SU-DHL-6 (cell line): ENCODE results near the gene TWSG1.

Source experiments
- H2AFZ ChIP-seq: fragments of 200-600 bp; sonication (generic); 2 replicates; pipeline ENCODE4 v1.6.1; 2014; ENCODE audit warnings: low read depth, mild to moderate bottlenecking, moderate library complexity, mixed read lengths, antibody characterized with exemption, low read length; ENCODE audit not compliant: severe bottlenecking
- H3F3A ChIP-seq: fragments of 200-600 bp; shearing (Covaris generic); 2 replicates; pipeline ENCODE4 v1.6.0; 2016; ENCODE audit warnings: antibody characterized with exemption, mild to moderate bottlenecking; ENCODE audit not compliant: insufficient read depth
- H3K27ac ChIP-seq: fragments of 200-600 bp; sonication (generic); 2 replicates; pipeline ENCODE4 v1.5.1; 2016; ENCODE audit warnings: low read depth, mild to moderate bottlenecking, low read length, moderate library complexity, mixed read lengths
- H3K27me3 ChIP-seq: fragments of 200-600 bp; sonication (generic), shearing (Covaris generic); 2 replicates; pipeline ENCODE4 v1.6.0; 2014; ENCODE audit warnings: mild to moderate bottlenecking, low read length
- H3K36me3 ChIP-seq: fragments of 200-600 bp; sonication (generic); 2 replicates; pipeline ENCODE4 v1.6.1; 2014; ENCODE audit warnings: mild to moderate bottlenecking, low read length, mixed read lengths
- H3K4me2 ChIP-seq: fragments of 300-600, 200-600 bp; shearing (Covaris generic), sonication (generic); 2 replicates; pipeline ENCODE4 v1.6.0; 2014; ENCODE audit warnings: low read length, low read depth, mild to moderate bottlenecking; ENCODE audit not compliant: poor library complexity, severe bottlenecking
- H3K4me3 ChIP-seq: fragments of 200-600 bp; sonication (generic); 2 replicates; pipeline ENCODE4 v1.5.1; 2014; ENCODE audit warnings: antibody characterized with exemption, low read length, mild to moderate bottlenecking, mixed read lengths; ENCODE audit not compliant: insufficient read depth, poor library complexity, severe bottlenecking
- H3K79me2 ChIP-seq: fragments of 200-600 bp; sonication (generic); 2 replicates; pipeline ENCODE4 v1.6.1; 2014; ENCODE audit warnings: mild to moderate bottlenecking, low read length, moderate library complexity; ENCODE audit not compliant: insufficient read depth
- H3K9ac ChIP-seq: fragments of 200-600 bp; sonication (generic); 2 replicates; pipeline ENCODE4 v1.7.0; 2014; ENCODE audit warnings: mild to moderate bottlenecking, low read length
- H3K9me2 ChIP-seq: fragments of 200-600 bp; sonication (generic); replicated peaks from 2 replicates; pipeline ENCODE4 v1.6.1; 2014; ENCODE audit warnings: low read length; ENCODE audit not compliant: insufficient read depth
- H3K9me3 ChIP-seq: fragments of 200-600 bp; sonication (generic); 2 replicates; pipeline ENCODE4 v1.6.1; 2014; ENCODE audit warnings: low read length, mixed read lengths; ENCODE audit not compliant: insufficient read depth
- H4K20me1 ChIP-seq: fragments of 200-600 bp; sonication (generic); 2 replicates; pipeline ENCODE4 v1.6.1; 2014; ENCODE audit warnings: low read depth, mild to moderate bottlenecking, antibody characterized with exemption, low read length, moderate library complexity, mixed read lengths
- CTCF ChIP-seq: fragments of 200-600 bp; sonication (generic); IDR thresholded peaks from one replicate; pipeline ENCODE4 v1.5.1; 2017; ENCODE audit warnings: antibody characterized with exemption, mild to moderate bottlenecking, low read length, moderate library complexity; ENCODE audit not compliant: insufficient read depth, poor library complexity, severe bottlenecking
- EZH2phosphoT487 ChIP-seq: fragments of 200-600 bp; sonication (generic), shearing (Covaris generic); conservative IDR thresholded peaks from 2 replicates; pipeline ENCODE4 v1.6.1; 2018; ENCODE audit warnings: mild to moderate bottlenecking, antibody characterized with exemption, low read length, moderate library complexity, mixed read lengths

The TWSG1 gene

GRCh38 chr18:9433671-9434121 lies 99.1 kb downstream of the TWSG1 start:
- no peaks in the 10 kb centered on the region for H3F3A ChIP-seq
- no peak overlapping the region for H3K4me3 ChIP-seq
- no peak overlapping the region for H3K9ac ChIP-seq
- H3K9me2 ChIP-seq, result no peaks in the 10 kb centered on the region
- TF ChIP-seq EZH2phosphoT487, result no peak
- no peak for TF ChIP-seq CTCF
- H3K79me2 ChIP-seq, result no peaks in the 10 kb centered on the region
- H3K27ac ChIP-seq, result no peak overlapping the region
- no peaks in the 10 kb centered on the region for H3K9me3 ChIP-seq
- no peaks in the 10 kb centered on the region for H3K27me3 ChIP-seq
- H3K36me3 ChIP-seq, result no peaks in the 10 kb centered on the region
- H2AFZ ChIP-seq, result no peak overlapping the region
- H3K4me2 ChIP-seq, result no peak overlapping the region
- H4K20me1 ChIP-seq, result no peaks in the 10 kb centered on the region

GRCh38 chr18:9434122-9434701 lies 99.6 kb downstream of the TWSG1 start:
- H3K4me3 ChIP-seq, result no peak overlapping the region
- no peaks in the 10 kb centered on the region for H3K79me2 ChIP-seq
- no peaks in the 10 kb centered on the region for H3F3A ChIP-seq
- no peaks in the 10 kb centered on the region for H3K9me3 ChIP-seq
- H3K27ac ChIP-seq, result no peak overlapping the region
- no peak overlapping the region for H2AFZ ChIP-seq
- TF ChIP-seq CTCF (no peak), EZH2phosphoT487 (no peak)
- H3K4me2 ChIP-seq, result no peak overlapping the region
- H3K27me3 ChIP-seq, result no peaks in the 10 kb centered on the region
- H4K20me1 ChIP-seq, result no peaks in the 10 kb centered on the region
- H3K9ac ChIP-seq, result no peak overlapping the region
- no peaks in the 10 kb centered on the region for H3K9me2 ChIP-seq
- no peaks in the 10 kb centered on the region for H3K36me3 ChIP-seq

GRCh38 chr18:9435041-9435440 lies 100.5 kb downstream of the TWSG1 start:
- no peaks in the 10 kb centered on the region for H3K9me2 ChIP-seq
- no peaks in the 10 kb centered on the region for H3K36me3 ChIP-seq
- no peaks in the 10 kb centered on the region for H4K20me1 ChIP-seq
- TF ChIP-seq EZH2phosphoT487, result no peak
- no peak for TF ChIP-seq CTCF
- no peaks in the 10 kb centered on the region for H3K27me3 ChIP-seq
- H3K27ac ChIP-seq, result no peak overlapping the region
- no peak overlapping the region for H3K4me3 ChIP-seq
- no peak overlapping the region for H2AFZ ChIP-seq
- no peaks in the 10 kb centered on the region for H3K9me3 ChIP-seq
- H3K79me2 ChIP-seq, result no peaks in the 10 kb centered on the region
- no peaks in the 10 kb centered on the region for H3F3A ChIP-seq
- H3K9ac ChIP-seq, result no peak overlapping the region
- H3K4me2 ChIP-seq, result no peak overlapping the region
